Osteoblast (primary cell): ENCODE measurements around the gene CCDC116. TPM values are rescaled to one million over a fixed set of nuclear protein-coding genes. Genes with fewer than 3 reads are reported as not detected.

Experiments
- DNase-seq: peaks from one replicate; pipeline ENCODE4 v3.0.0; 2011; ENCODE audit warnings: low spot score, mixed read lengths; ENCODE audit not compliant: insufficient read length; ENCODE audit errors: missing footprints
- H2AFZ ChIP-seq: 2 replicates; pipeline ENCODE4 v1.6.0; 2011; ENCODE audit warnings: mild to moderate bottlenecking, low read length
- H3K27ac ChIP-seq: 2 replicates; pipeline ENCODE4 v1.5.1; 2011; ENCODE audit warnings: mild to moderate bottlenecking, low read depth, low read length, moderate library complexity
- H3K27me3 ChIP-seq: 2 replicates; pipeline ENCODE4 v1.6.0; 2012; ENCODE audit warnings: mild to moderate bottlenecking, control low read depth, inconsistent platforms, low read length, moderate library complexity; ENCODE audit not compliant: insufficient read depth
- H3K36me3 ChIP-seq: 2 replicates; pipeline ENCODE4 v1.5.1; 2011; ENCODE audit warnings: mild to moderate bottlenecking, low read length, control low read depth, moderate library complexity; ENCODE audit not compliant: insufficient read depth
- H3K4me1 ChIP-seq: 2 replicates; pipeline ENCODE4 v1.5.1; 2011; ENCODE audit warnings: mild to moderate bottlenecking, low read length, control low read depth, moderate library complexity; ENCODE audit not compliant: insufficient read depth
- H3K4me2 ChIP-seq: 2 replicates; pipeline ENCODE4 v1.6.0; 2011; ENCODE audit warnings: mild to moderate bottlenecking, low read length; ENCODE audit not compliant: insufficient read depth
- H3K4me3 ChIP-seq: fragments of 200-600 bp; sonication (generic); 3 replicates; pipeline ENCODE4 v1.5.1; 2012; ENCODE audit warnings: mild to moderate bottlenecking, low read length, inconsistent platforms; ENCODE audit not compliant: insufficient read depth
- H3K79me2 ChIP-seq: 2 replicates; pipeline ENCODE4 v1.6.0; 2012; ENCODE audit warnings: mild to moderate bottlenecking, low read length, control low read depth, inconsistent platforms; ENCODE audit not compliant: insufficient read depth
- H3K9me3 ChIP-seq: 2 replicates; pipeline ENCODE4 v1.5.1; 2011; ENCODE audit warnings: low read depth, low read length, control low read depth
- H4K20me1 ChIP-seq: 2 replicates; pipeline ENCODE4 v1.6.0; 2012; ENCODE audit warnings: mild to moderate bottlenecking, low read length, control low read depth; ENCODE audit not compliant: insufficient read depth
- total RNA-seq: library from RNA; depleted of rRNA; stranded (reverse); fragments of >200 nt; gene quantifications from 2 replicates; pipeline ENCODE4 v1.2.3, GENCODE V29; 2012
- TF ChIP-seq, protein P1 (sequence below): IDR thresholded peaks from 2 replicates; pipeline ENCODE4 v1.5.1; 2011; ENCODE audit warnings: mild to moderate bottlenecking, low read depth, low read length, moderate library complexity; ENCODE audit errors: extremely low read depth

Gene CCDC116
- total RNA-seq, 1 donor = 0.36 TPM

DNA sequence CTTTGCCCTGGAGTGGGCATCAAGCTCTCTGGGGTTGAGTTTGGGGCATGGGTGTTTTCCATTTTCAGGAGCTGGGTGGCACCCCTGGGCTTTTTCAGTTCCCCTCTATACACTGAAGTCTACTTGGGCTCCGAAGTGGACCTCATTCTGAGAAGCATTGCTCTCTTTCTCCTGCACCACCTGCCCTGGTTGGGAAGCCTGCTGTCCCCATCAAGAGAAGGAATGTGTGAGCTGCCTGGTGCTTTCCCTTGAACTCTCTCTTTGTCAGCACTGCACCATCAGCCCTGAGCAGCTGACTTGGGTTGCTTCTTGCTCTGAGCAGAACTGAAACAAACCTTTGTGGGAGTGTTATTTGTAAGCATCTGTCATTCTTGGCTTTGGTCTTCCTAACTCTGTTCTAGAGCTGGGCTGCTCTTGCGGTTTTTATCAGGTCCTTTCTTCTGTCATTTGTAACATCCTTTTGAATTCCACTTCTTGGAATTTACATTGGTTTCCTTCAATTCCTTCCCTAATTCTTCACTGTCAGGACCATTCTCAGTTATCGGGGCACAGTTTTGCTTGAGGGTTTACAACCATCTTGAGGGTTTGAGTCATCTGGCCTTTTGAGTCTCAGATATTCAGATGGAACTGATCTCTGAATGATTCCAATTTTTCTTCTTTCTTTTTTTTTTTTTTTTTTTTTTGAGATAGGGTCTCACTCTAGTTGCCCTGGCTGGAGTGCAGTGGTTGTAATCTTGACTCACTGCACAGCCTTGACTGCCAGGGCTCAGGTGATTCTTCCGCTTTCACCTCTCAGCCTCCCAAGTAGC is 44.6 kb upstream of the CCDC116 start:
- Histone ChIP-seq H3K79me2 (peaks cover 95% of the 10 kb centered on the region), H2AFZ (no peak overlapping the region), H3K27ac (peak overlapping the region; percentile 7), H4K20me1 (peaks cover 74% of the 10 kb centered on the region), H3K36me3 (peaks cover 5% of the 10 kb centered on the region), H3K27me3 (no peaks in the 10 kb centered on the region), H3K9me3 (no peaks in the 10 kb centered on the region), H3K4me2 (no peak overlapping the region), H3K4me1 (peaks cover 18% of the 10 kb centered on the region), H3K4me3 (no peak overlapping the region)
- TF ChIP-seq, protein P1, sequence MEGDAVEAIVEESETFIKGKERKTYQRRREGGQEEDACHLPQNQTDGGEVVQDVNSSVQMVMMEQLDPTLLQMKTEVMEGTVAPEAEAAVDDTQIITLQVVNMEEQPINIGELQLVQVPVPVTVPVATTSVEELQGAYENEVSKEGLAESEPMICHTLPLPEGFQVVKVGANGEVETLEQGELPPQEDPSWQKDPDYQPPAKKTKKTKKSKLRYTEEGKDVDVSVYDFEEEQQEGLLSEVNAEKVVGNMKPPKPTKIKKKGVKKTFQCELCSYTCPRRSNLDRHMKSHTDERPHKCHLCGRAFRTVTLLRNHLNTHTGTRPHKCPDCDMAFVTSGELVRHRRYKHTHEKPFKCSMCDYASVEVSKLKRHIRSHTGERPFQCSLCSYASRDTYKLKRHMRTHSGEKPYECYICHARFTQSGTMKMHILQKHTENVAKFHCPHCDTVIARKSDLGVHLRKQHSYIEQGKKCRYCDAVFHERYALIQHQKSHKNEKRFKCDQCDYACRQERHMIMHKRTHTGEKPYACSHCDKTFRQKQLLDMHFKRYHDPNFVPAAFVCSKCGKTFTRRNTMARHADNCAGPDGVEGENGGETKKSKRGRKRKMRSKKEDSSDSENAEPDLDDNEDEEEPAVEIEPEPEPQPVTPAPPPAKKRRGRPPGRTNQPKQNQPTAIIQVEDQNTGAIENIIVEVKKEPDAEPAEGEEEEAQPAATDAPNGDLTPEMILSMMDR = no peak
- DNase-seq = peak; percentile 84

DNA sequence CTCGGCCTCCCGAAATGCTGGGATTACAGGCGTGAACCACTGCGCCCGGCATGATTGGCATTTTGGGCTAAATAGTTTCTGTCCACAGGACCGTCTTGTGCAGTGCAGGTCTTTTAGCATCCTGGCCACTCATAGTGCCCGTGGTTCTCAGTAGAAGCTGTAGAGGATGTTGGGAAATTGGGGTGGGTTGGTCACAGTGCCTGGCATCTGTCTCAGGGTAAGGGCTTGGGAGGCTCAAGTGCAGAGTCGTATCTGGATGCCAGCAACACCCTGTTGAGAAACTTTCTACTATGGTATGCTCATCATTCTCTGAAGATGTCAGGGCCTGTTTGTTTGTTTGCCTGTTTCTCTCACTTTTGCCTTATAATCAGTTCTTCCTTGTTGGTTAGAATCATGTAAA is 43.2 kb upstream of the CCDC116 start:
- no peak for DNase-seq
- H3K79me2 ChIP-seq = peaks cover 97% of the 10 kb centered on the region
- peak overlapping the region; percentile 33 for H3K27ac ChIP-seq
- H3K4me2 ChIP-seq = no peak overlapping the region
- H3K9me3 ChIP-seq = no peaks in the 10 kb centered on the region
- H3K36me3 ChIP-seq = peaks cover 18% of the 10 kb centered on the region
- H3K4me3 ChIP-seq = no peak overlapping the region
- no peaks in the 10 kb centered on the region for H3K27me3 ChIP-seq
- H2AFZ ChIP-seq = no peak overlapping the region
- TF ChIP-seq, protein P1 = no peak
- H3K4me1 ChIP-seq = peaks cover 18% of the 10 kb centered on the region
- peaks cover 80% of the 10 kb centered on the region for H4K20me1 ChIP-seq

DNA sequence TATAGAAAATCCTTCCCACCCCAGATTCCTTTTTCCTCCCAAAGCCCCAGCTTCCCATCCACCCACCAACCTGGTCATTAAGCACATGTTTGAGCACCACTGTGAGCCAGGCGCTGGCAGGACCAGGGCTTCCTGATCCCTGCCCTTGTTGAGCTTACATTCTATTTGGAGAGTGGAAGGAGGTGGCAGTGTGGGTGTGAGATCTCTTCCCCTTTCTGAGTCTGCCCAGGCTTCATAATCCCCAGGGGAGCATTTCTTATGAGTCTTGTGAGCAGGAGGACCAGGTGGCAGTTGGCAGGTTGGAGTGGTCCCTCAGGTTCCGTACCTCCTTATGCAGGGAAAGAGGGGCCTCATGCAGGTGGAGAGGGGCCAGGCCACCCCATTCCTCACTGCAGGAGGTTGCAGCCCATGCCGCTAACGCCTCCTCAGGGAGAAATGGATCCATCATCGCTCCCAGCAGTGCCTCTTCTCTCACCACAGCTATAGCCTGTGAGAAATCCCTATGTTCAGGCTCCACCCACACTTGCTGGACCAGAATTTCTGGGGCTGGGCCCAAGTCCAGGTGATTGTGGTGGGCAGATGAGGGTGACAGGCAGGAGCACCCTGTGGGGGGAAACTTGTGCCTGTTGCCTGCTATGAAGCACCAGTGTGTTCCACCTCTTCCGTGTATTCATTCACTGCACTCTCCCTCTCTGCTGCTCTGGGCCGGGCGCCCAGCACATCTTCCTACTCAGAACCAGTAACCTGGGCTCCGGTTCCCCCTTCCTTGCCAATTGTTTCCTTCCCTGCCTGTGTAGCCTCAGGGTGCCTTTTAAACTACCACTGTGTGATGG is 41.5 kb upstream of the CCDC116 start:
- Histone ChIP-seq H3K36me3 (peaks cover 33% of the 10 kb centered on the region), H2AFZ (no peak overlapping the region), H4K20me1 (peaks cover 80% of the 10 kb centered on the region), H3K4me1 (peaks cover 18% of the 10 kb centered on the region), H3K9me3 (no peaks in the 10 kb centered on the region), H3K27me3 (no peaks in the 10 kb centered on the region), H3K79me2 (peaks cover 97% of the 10 kb centered on the region), H3K27ac (peak overlapping the region; percentile 33), H3K4me2 (no peak overlapping the region), H3K4me3 (no peak overlapping the region)
- TF ChIP-seq, protein P1 = no peak
- DNase-seq = peak; percentile 60

- Histone ChIP-seq H3K4me2 (no peak overlapping the region), H3K4me1 (peaks cover 18% of the 10 kb centered on the region), H4K20me1 (peaks cover 83% of the 10 kb centered on the region), H2AFZ (no peak overlapping the region), H3K27ac (no peak overlapping the region), H3K27me3 (no peaks in the 10 kb centered on the region), H3K79me2 (peaks cover 97% of the 10 kb centered on the region), H3K4me3 (no peak overlapping the region), H3K36me3 (peaks cover 39% of the 10 kb centered on the region), H3K9me3 (no peaks in the 10 kb centered on the region)
- DNase-seq = no peak
- TF ChIP-seq, protein P1 = no peak
These were observed 40.9 kb upstream of the CCDC116 start for GRCh38 chr22:21591695-21592094.
